Activated T-helper 1 cell treated with anti-CD3 and anti-CD28 coated beads, Interleukin-12 subunit alpha, Interleukin-12 subunit beta, Interleukin-2, Interleukin-4 antibody, amounts not matched to agents 30 ng/mL and 10 ng/mL and 1 ng/mL, durations not matched to agents 14 hours and 24 hours and 36 hours (primary cell): ENCODE measurements around the gene INO80D. TPM values are rescaled to one million over a fixed set of nuclear protein-coding genes. Genes with fewer than 3 reads are reported as not detected.
"Not testable (repeated sequence)": the region's sequence is repeated elsewhere in the genome, so short reads cannot be mapped to it uniquely, and the experiment has no call there.

Source experiments
- DNase-seq: peaks from one replicate; pipeline ENCODE4 v3.0.0; 2021; ENCODE audit warnings: low spot score
- H3K27ac Mint-ChIP-seq: one replicate; pipeline ENCODE4 v1.8.0; 2021; ENCODE audit warnings: mild to moderate bottlenecking, mixed read lengths
- H3K27me3 Mint-ChIP-seq: one replicate; pipeline ENCODE4 v1.8.0; 2022; ENCODE audit warnings: mild to moderate bottlenecking, moderate library complexity, mixed read lengths; ENCODE audit not compliant: insufficient read depth
- H3K36me3 Mint-ChIP-seq: one replicate; pipeline ENCODE4 v1.8.0; 2021; ENCODE audit warnings: low read depth, mixed read lengths
- H3K4me1 Mint-ChIP-seq: one replicate; pipeline ENCODE4 v1.8.0; 2021; ENCODE audit warnings: low read depth, mixed read lengths
- H3K4me3 Mint-ChIP-seq: one replicate; pipeline ENCODE4 v1.8.0; 2021; ENCODE audit warnings: mild to moderate bottlenecking, moderate library complexity, mixed read lengths
- H3K9me3 Mint-ChIP-seq: one replicate; pipeline ENCODE4 v1.8.0; 2021; ENCODE audit warnings: mixed read lengths
- intact Hi-C: fragments of 100-400 bp; cut with micrococcal nuclease; formaldehyde crosslinking; loops from one replicate; pipeline ENCODE4 v1.15.1; 2024
- total RNA-seq: library from RNA; stranded (reverse); gene quantifications from 2 replicates; pipeline ENCODE4 v1.2.3, GENCODE V29; 2022

Gene INO80D
- total RNA-seq, 1 donor from 2014 or later: 30.3 TPM

GRCh38 chr2:206002440-206002839, 83.5 kb downstream of the INO80D start:
- no peaks in the 10 kb centered on the region for H3K4me1 Mint-ChIP-seq
- H3K27ac Mint-ChIP-seq: no peak overlapping the region
- no peak overlapping the region for H3K4me3 Mint-ChIP-seq

GRCh38 chr2:206001912-206002311, 84.1 kb downstream of the INO80D start:
- DNase-seq: no peak
- Mint-ChIP-seq H3K4me3 (no peak overlapping the region), H3K9me3 (no peaks in the 10 kb centered on the region), H3K27me3 (no peaks in the 10 kb centered on the region), H3K27ac (no peak overlapping the region), H3K4me1 (no peaks in the 10 kb centered on the region), H3K36me3 (peaks cover 35% of the 10 kb centered on the region)
- intact Hi-C loops: no loop called here

More at GRCh38 chr2:206002440-206002839, 83.5 kb downstream of the INO80D start:
- intact Hi-C loops: no loop called here
- DNase-seq: no peak
- Mint-ChIP-seq H3K27me3 (no peaks in the 10 kb centered on the region), H3K9me3 (no peaks in the 10 kb centered on the region), H3K36me3 (peaks cover 40% of the 10 kb centered on the region)

- Mint-ChIP-seq H3K27ac (no peak overlapping the region), H3K4me3 (no peak overlapping the region), H3K27me3 (no peaks in the 10 kb centered on the region), H3K36me3 (peaks cover 29% of the 10 kb centered on the region), H3K9me3 (no peaks in the 10 kb centered on the region), H3K4me1 (no peaks in the 10 kb centered on the region)
- intact Hi-C loops: no loop called here
- DNase-seq: no peak
Measured at GRCh38 chr2:206000776-206001175, 85.2 kb downstream of the INO80D start.

- intact Hi-C loops: no loop called here
- H3K4me3 Mint-ChIP-seq: no peak overlapping the region
- no peak for DNase-seq
- peaks cover 14% of the 10 kb centered on the region for H3K36me3 Mint-ChIP-seq
- no peak overlapping the region for H3K27ac Mint-ChIP-seq
- H3K27me3 Mint-ChIP-seq: no peaks in the 10 kb centered on the region
- H3K9me3 Mint-ChIP-seq: no peaks in the 10 kb centered on the region
- no peaks in the 10 kb centered on the region for H3K4me1 Mint-ChIP-seq
Measured at GRCh38 chr2:205998583-205998982, 87.4 kb downstream of the INO80D start.

- Mint-ChIP-seq H3K36me3 (peaks cover 4% of the 10 kb centered on the region), H3K4me1 (no peaks in the 10 kb centered on the region), H3K27ac (no peak overlapping the region), H3K27me3 (no peaks in the 10 kb centered on the region), H3K4me3 (no peak overlapping the region), H3K9me3 (no peaks in the 10 kb centered on the region)
- intact Hi-C loops: no loop called here
- DNase-seq: no peak
Measured at GRCh38 chr2:205996161-205996560, 89.8 kb downstream of the INO80D start.

GRCh38 chr2:205995260-205995659, 90.7 kb downstream of the INO80D start:
- H3K4me1 Mint-ChIP-seq: no peaks in the 10 kb centered on the region
- no peaks in the 10 kb centered on the region for H3K9me3 Mint-ChIP-seq
- H3K4me3 Mint-ChIP-seq: no peak overlapping the region
- intact Hi-C loops: no loop called here
- DNase-seq: no peak
- H3K36me3 Mint-ChIP-seq: peaks cover 4% of the 10 kb centered on the region
- no peaks in the 10 kb centered on the region for H3K27me3 Mint-ChIP-seq
- H3K27ac Mint-ChIP-seq: no peak overlapping the region

GRCh38 chr2:205994344-205994743, 91.6 kb downstream of the INO80D start:
- Mint-ChIP-seq H3K27me3 (no peaks in the 10 kb centered on the region), H3K36me3 (peaks cover 4% of the 10 kb centered on the region), H3K4me3 (no peak overlapping the region), H3K4me1 (no peaks in the 10 kb centered on the region), H3K9me3 (no peaks in the 10 kb centered on the region), H3K27ac (no peak overlapping the region)
- intact Hi-C loops: no loop called here
- DNase-seq: no peak

GRCh38 chr2:205990104-205990503, 95.9 kb downstream of the INO80D start:
- H3K27ac Mint-ChIP-seq: no peak overlapping the region
- intact Hi-C loops: no loop called here

GRCh38 chr2:205989271-205990071, 96.5 kb downstream of the INO80D start:
- Mint-ChIP-seq H3K4me3 (no peak overlapping the region), H3K9me3 (no peaks in the 10 kb centered on the region), H3K27me3 (no peaks in the 10 kb centered on the region), H3K4me1 (no peaks in the 10 kb centered on the region), H3K36me3 (peaks cover 4% of the 10 kb centered on the region), H3K27ac (no peak overlapping the region)
- no peak for DNase-seq
- intact Hi-C loops: no loop called here

More at GRCh38 chr2:205990104-205990503, 95.9 kb downstream of the INO80D start:
- H3K4me3 Mint-ChIP-seq: no peak overlapping the region
- peaks cover 4% of the 10 kb centered on the region for H3K36me3 Mint-ChIP-seq
- no peaks in the 10 kb centered on the region for H3K9me3 Mint-ChIP-seq
- H3K27me3 Mint-ChIP-seq: no peaks in the 10 kb centered on the region
- DNase-seq: no peak
- no peaks in the 10 kb centered on the region for H3K4me1 Mint-ChIP-seq

GRCh38 chr2:205988681-205989080, 97.3 kb downstream of the INO80D start:
- H3K4me3 Mint-ChIP-seq, intact Hi-C loops, DNase-seq, H3K9me3 Mint-ChIP-seq, H3K27me3 Mint-ChIP-seq, H3K27ac Mint-ChIP-seq, H3K36me3 Mint-ChIP-seq, H3K4me1 Mint-ChIP-seq: not testable (repeated sequence)

GRCh38 chr2:205988274-205988673, 97.7 kb downstream of the INO80D start:
- DNase-seq: no peak
- H3K36me3 Mint-ChIP-seq: peaks cover 4% of the 10 kb centered on the region
- H3K4me1 Mint-ChIP-seq: no peaks in the 10 kb centered on the region
- H3K9me3 Mint-ChIP-seq: no peaks in the 10 kb centered on the region
- no peak overlapping the region for H3K27ac Mint-ChIP-seq
- intact Hi-C loops: no loop called here
- H3K27me3 Mint-ChIP-seq: no peaks in the 10 kb centered on the region
- no peak overlapping the region for H3K4me3 Mint-ChIP-seq

- H3K27me3 Mint-ChIP-seq, DNase-seq, intact Hi-C loops, H3K4me1 Mint-ChIP-seq, H3K27ac Mint-ChIP-seq, H3K4me3 Mint-ChIP-seq, H3K9me3 Mint-ChIP-seq, H3K36me3 Mint-ChIP-seq: not testable (repeated sequence)
Measured at GRCh38 chr2:205986334-205986733, 99.6 kb downstream of the INO80D start.

- H3K9me3 Mint-ChIP-seq: no peaks in the 10 kb centered on the region
Measured at GRCh38 chr2:205984381-205984780, 101.6 kb downstream of the INO80D start.

More at GRCh38 chr2:205984381-205984780, 101.6 kb downstream of the INO80D start:
- Mint-ChIP-seq H3K36me3 (no peaks in the 10 kb centered on the region), H3K27me3 (no peaks in the 10 kb centered on the region), H3K27ac (no peak overlapping the region), H3K4me1 (no peaks in the 10 kb centered on the region), H3K4me3 (no peak overlapping the region)
- intact Hi-C loops: no loop called here
- no peak for DNase-seq
